ENCODE data around the gene NOTCH1. TPM values are rescaled to one million over a fixed set of nuclear protein-coding genes. Genes with fewer than 3 reads are reported as not detected.

Gene NOTCH1
- total RNA-seq, 4 donors from 2014 or later: 32.0 to 40.8 (median 36.2) TPM

- no peak for DNase-seq
- H3K27me3 ChIP-seq: no peaks in the 10 kb centered on the region
- H3K4me3 ChIP-seq: no peak overlapping the region
- intact Hi-C loops (cut with DNase I): no loop called here
- peaks cover 26 to 100% (median 63%) of the 10 kb centered on the region in 3 donors for H3K36me3 ChIP-seq
- WGBS, 2 donors: 61 to 87% methylated on average over 7 to 15 of the region's 15 CpGs
- H3K27ac ChIP-seq: no peak overlapping the region
- H3K9me3 ChIP-seq: no peaks in the 10 kb centered on the region
- H3K4me1 ChIP-seq: no peaks in the 10 kb centered on the region
- TF ChIP-seq POLR2A (IDR thresholded peaks at IDR 0.05) (no peak), CTCF (IDR thresholded peaks at IDR 0.05) (no peak)
Measured at GRCh38 chr9:136467766-136468165, 78.1 kb downstream of the NOTCH1 start.

- Histone ChIP-seq H3K27me3 (no peaks in the 10 kb centered on the region), H3K9me3 (no peaks in the 10 kb centered on the region), H3K4me3 (no peak overlapping the region), H3K4me1 (no peaks in the 10 kb centered on the region), H3K36me3 (peaks cover 38 to 100% (median 59%) of the 10 kb centered on the region in 3 donors), H3K27ac (no peak overlapping the region)
- DNase-seq: no peak
- TF ChIP-seq CTCF (IDR thresholded peaks at IDR 0.05): no peak
- TF ChIP-seq POLR2A (IDR thresholded peaks at IDR 0.05): no peak
- 89 to 97% methylated on average over 12 to 15 of the region's 30 CpGs for WGBS, 2 donors
- intact Hi-C loops (cut with DNase I): no loop called here
Measured at GRCh38 chr9:136466155-136466541, 79.7 kb downstream of the NOTCH1 start.

DNA sequence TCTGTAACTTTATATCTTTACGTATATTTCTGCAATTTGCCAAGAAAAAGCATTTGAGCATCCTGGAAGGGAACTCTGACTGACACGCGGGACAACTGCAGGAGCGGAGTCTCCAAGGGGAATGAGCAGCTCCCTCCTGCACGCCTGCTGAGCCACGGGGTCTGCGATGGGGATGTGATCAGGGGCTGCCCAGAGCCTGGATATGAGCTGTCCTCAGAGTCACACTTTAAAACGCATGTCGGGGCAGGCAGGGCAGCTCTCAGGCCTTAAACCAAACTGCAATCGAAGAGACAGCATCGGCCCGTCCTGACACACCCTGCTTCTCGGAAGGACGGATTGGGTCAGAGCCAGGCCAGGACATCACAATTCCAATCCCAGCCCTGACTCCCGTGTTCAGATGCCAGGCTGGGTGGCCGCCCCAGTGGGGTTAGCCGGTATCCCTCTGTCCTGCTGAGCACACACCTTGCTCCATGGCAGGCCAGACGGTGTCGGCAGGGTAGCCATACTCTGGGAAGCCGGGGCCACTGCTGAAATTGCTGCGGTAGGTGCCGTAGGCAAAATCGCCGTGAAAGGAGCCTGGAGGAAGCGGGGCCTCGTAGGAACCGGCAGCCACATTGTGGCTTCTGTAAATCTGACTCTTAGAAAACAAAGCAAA lies 80.2 kb downstream of the NOTCH1 start:
- no peak overlapping the region for H3K27ac ChIP-seq
- H3K9me3 ChIP-seq: no peaks in the 10 kb centered on the region
- H3K36me3 ChIP-seq: peaks cover 41 to 100% (median 58%) of the 10 kb centered on the region in 3 donors
- 89 to 91% methylated on average over 13 to 18 of the region's 27 CpGs for WGBS, 2 donors
- no peak overlapping the region for H3K4me3 ChIP-seq
- no peak for DNase-seq
- intact Hi-C loops (cut with DNase I): no loop called here
- TF ChIP-seq CTCF (IDR thresholded peaks at IDR 0.05) (no peak), POLR2A (IDR thresholded peaks at IDR 0.05) (no peak)
- no peaks in the 10 kb centered on the region for H3K4me1 ChIP-seq
- H3K27me3 ChIP-seq: no peaks in the 10 kb centered on the region

DNA sequence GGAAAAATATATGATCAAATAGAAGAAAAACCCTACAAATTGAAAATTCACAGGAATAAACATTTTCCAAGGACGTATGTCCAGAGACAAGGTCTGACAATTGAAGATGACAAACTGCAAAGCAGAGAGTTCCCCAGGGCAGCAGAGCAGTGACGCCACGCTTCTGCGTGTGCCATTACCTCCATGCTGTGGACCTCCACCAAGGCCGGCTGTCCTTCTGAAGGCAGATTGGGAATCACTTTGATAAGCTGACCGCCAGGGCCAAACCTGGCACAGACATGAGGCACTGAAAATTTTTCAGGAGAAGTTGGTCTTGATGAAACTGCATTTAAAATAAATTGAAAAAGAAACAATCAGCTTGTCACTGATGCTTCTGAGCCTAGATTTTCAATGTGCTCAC lies 81.6 kb downstream of the NOTCH1 start:
- intact Hi-C loops (cut with DNase I): no loop called here
- no peaks in the 10 kb centered on the region for H3K4me1 ChIP-seq
- peaks cover 42 to 100% (median 56%) of the 10 kb centered on the region in 3 donors for H3K36me3 ChIP-seq
- TF ChIP-seq POLR2A (IDR thresholded peaks at IDR 0.05): no peak
- no peak for TF ChIP-seq CTCF (IDR thresholded peaks at IDR 0.05)
- no peaks in the 10 kb centered on the region for H3K27me3 ChIP-seq
- no peak overlapping the region for H3K4me3 ChIP-seq
- no peaks in the 10 kb centered on the region for H3K9me3 ChIP-seq
- 88 to 91% methylated on average over 6 of the region's 6 CpGs for WGBS, 2 donors
- no peak for DNase-seq
- H3K27ac ChIP-seq: no peak overlapping the region

- H3K27ac ChIP-seq: no peak overlapping the region
- H3K4me1 ChIP-seq: no peaks in the 10 kb centered on the region
- no peak for TF ChIP-seq CTCF (IDR thresholded peaks at IDR 0.05)
- no peak for TF ChIP-seq POLR2A (IDR thresholded peaks at IDR 0.05)
- 70 to 76% methylated on average over 2 to 3 of the region's 14 CpGs for WGBS, 2 donors
- H3K9me3 ChIP-seq: no peaks in the 10 kb centered on the region
- H3K36me3 ChIP-seq: peaks cover 49 to 100% (median 62%) of the 10 kb centered on the region in 3 donors
- intact Hi-C loops (cut with DNase I): no loop called here
- H3K4me3 ChIP-seq: no peak overlapping the region
- no peaks in the 10 kb centered on the region for H3K27me3 ChIP-seq
- no peak for DNase-seq
Measured at GRCh38 chr9:136463578-136463977, 82.3 kb downstream of the NOTCH1 start.
